SIG-M5 (cell line): ENCODE data around the gene NR4A3.
"Not testable (repeated sequence)": the region's sequence is repeated elsewhere in the genome, so short reads cannot be mapped to it uniquely, and the experiment has no call there.

Experiments
- DNase-seq: peaks from one replicate; lab custom pipeline; 2025; lab: John Stamatoyannopoulos, UW

NR4A3 gene

GRCh38 chr9:99834474-99834873 is 12.8 kb downstream of the NR4A3 start:
- DNase-seq, result no peak

GRCh38 chr9:99835142-99835541 is 13.5 kb downstream of the NR4A3 start:
- no peak for DNase-seq

- DNase-seq, result no peak
Observed at GRCh38 chr9:99835581-99835980, 13.9 kb downstream of the NR4A3 start.

- DNase-seq, result no peak
Observed at GRCh38 chr9:99840072-99840471, 18.4 kb downstream of the NR4A3 start.

- no peak for DNase-seq
Observed at GRCh38 chr9:99845063-99845462, 23.4 kb downstream of the NR4A3 start.

GRCh38 chr9:99848447-99848846 is 26.8 kb downstream of the NR4A3 start:
- no peak for DNase-seq

GRCh38 chr9:99850736-99851499 is 29.2 kb downstream of the NR4A3 start:
- DNase-seq, result no peak

- no peak for DNase-seq
Observed at GRCh38 chr9:99851500-99851822, 29.8 kb downstream of the NR4A3 start.

- no peak for DNase-seq
Observed at GRCh38 chr9:99852617-99853016, 30.9 kb downstream of the NR4A3 start.

- DNase-seq, result no peak
Observed at GRCh38 chr9:99855467-99856176, 33.9 kb downstream of the NR4A3 start.

- DNase-seq, result not testable (repeated sequence)
Observed at GRCh38 chr9:99857576-99857975, 35.9 kb downstream of the NR4A3 start.

- no peak for DNase-seq
Observed at GRCh38 chr9:99858087-99858486, 36.4 kb downstream of the NR4A3 start.

- DNase-seq, result no peak
Observed at GRCh38 chr9:99859243-99859980, 37.7 kb downstream of the NR4A3 start.

- no peak for DNase-seq
Observed at GRCh38 chr9:99860266-99860665, 38.6 kb downstream of the NR4A3 start.

- no peak for DNase-seq
Observed at GRCh38 chr9:99863955-99864354, 42.3 kb downstream of the NR4A3 start.

GRCh38 chr9:99866398-99866797 is 44.7 kb downstream of the NR4A3 start:
- DNase-seq, result no peak

- no peak for DNase-seq
Observed at GRCh38 chr9:99867536-99867935, 45.9 kb downstream of the NR4A3 start.

GRCh38 chr9:99867968-99868367 is 46.3 kb downstream of the NR4A3 start:
- DNase-seq, result peak; percentile 5

- DNase-seq, result no peak
Observed at GRCh38 chr9:99868845-99869244, 47.2 kb downstream of the NR4A3 start.

- no peak for DNase-seq
Observed at GRCh38 chr9:99870126-99870525, 48.4 kb downstream of the NR4A3 start.

GRCh38 chr9:99873531-99873930 is 51.8 kb downstream of the NR4A3 start:
- no peak for DNase-seq

GRCh38 chr9:99873943-99874584 is 52.4 kb downstream of the NR4A3 start:
- DNase-seq, result no peak

- no peak for DNase-seq
Observed at GRCh38 chr9:99876190-99876589, 54.5 kb downstream of the NR4A3 start.
